Cardiac septum (tissue), 1 donor: ENCODE data around the gene UNC80. TPM values are rescaled to one million over a fixed set of nuclear protein-coding genes. Genes with fewer than 3 reads are reported as not detected.
"Not testable (repeated sequence)": the region's sequence is repeated elsewhere in the genome, so short reads cannot be mapped to it uniquely, and the experiment has no call there.

Experiments used
- DNase-seq: peaks from one replicate; pipeline ENCODE4 v3.0.0-alpha.2; 2020; ENCODE audit warnings: low spot score
- intact Hi-C: fragments of 100-400 bp; cut with DNase I; formaldehyde crosslinking; loops from one replicate; pipeline ENCODE4 v1.14.0; 2022
- long read RNA-seq: library from polyadenylated mRNA; unstranded; transcript quantifications from one replicate; pipeline ENCODE4 v2.0.0, GENCODE V29; 2021
- total RNA-seq: library from RNA; stranded (reverse); fragmentation: NEBNext Ultra II Directional; extraction: Animal tissue kit (Norgen Biotek cat#: 25700); gene quantifications from one replicate; pipeline ENCODE4 v1.2.1, GENCODE V29; 2021
- donor health status: DM: no; HTN: no; CAD: no.

UNC80 gene
- total RNA-seq = 2.1 TPM
- long read RNA-seq, partial matches to known transcripts = 1 of 2 reads
- long read RNA-seq, other reads (novel, unspliced or antisense) = 0 of 2 reads

GRCh38 chr2:209771474-209772289 is at the start of gene UNC80:
Gene UNC80 (plus strand): TSS chr2:209771832. CDS start chr2:209772073, 241 bp downstream.
- peak; percentile 80 for DNase-seq
- intact Hi-C loops = loop anchor here (10.0 kb wide), 1 partner anchor 347 kb away; the partner anchor contains the start of gene MAP2

- intact Hi-C loops = no loop called here
- no peak for DNase-seq
Observed at GRCh38 chr2:209726311-209726710, 45.3 kb upstream of the UNC80 start.

- DNase-seq = no peak
- intact Hi-C loops = no loop called here
Observed at GRCh38 chr2:209727077-209727476, 44.6 kb upstream of the UNC80 start.

GRCh38 chr2:209734805-209735204 is 36.8 kb upstream of the UNC80 start:
- no peak for DNase-seq
- intact Hi-C loops = no loop called here

- intact Hi-C loops = no loop called here
- DNase-seq = no peak
Observed at GRCh38 chr2:209741953-209742352, 29.7 kb upstream of the UNC80 start.

GRCh38 chr2:209753020-209753419 is 18.6 kb upstream of the UNC80 start:
- intact Hi-C loops = no loop called here
- no peak for DNase-seq

GRCh38 chr2:209757163-209757562 is 14.5 kb upstream of the UNC80 start:
- no peak for DNase-seq
- intact Hi-C loops = no loop called here

- intact Hi-C loops = no loop called here
- no peak for DNase-seq
Observed at GRCh38 chr2:209761566-209761965, 10.1 kb upstream of the UNC80 start.

GRCh38 chr2:209762563-209762962 is 9.1 kb upstream of the UNC80 start:
- intact Hi-C loops = no loop called here
- no peak for DNase-seq

- intact Hi-C loops = no loop called here
- DNase-seq = no peak
Observed at GRCh38 chr2:209763106-209763505, 8.5 kb upstream of the UNC80 start.

- intact Hi-C loops = no loop called here
- no peak for DNase-seq
Observed at GRCh38 chr2:209766613-209767012, 5.0 kb upstream of the UNC80 start.

GRCh38 chr2:209767316-209767715 is 4.3 kb upstream of the UNC80 start:
- intact Hi-C loops = no loop called here
- no peak for DNase-seq

- intact Hi-C loops = no loop called here
- DNase-seq = no peak
Observed at GRCh38 chr2:209768557-209768956, 3.1 kb upstream of the UNC80 start.

- intact Hi-C loops = loop anchor here (10.0 kb wide), 1 partner anchor 347 kb away; the partner anchor contains the start of gene MAP2
- no peak for DNase-seq
Observed at GRCh38 chr2:209772290-209772685, 656 bp downstream of the UNC80 start.

GRCh38 chr2:209773377-209773776 is 1.7 kb downstream of the UNC80 start:
- intact Hi-C loops = loop anchor here (10.0 kb wide), 1 partner anchor 349 kb away; the partner anchor contains the start of gene MAP2
- no peak for DNase-seq

GRCh38 chr2:209787416-209787815 is 15.8 kb downstream of the UNC80 start:
- no peak for DNase-seq
- intact Hi-C loops = no loop called here

GRCh38 chr2:209788925-209789324 is 17.3 kb downstream of the UNC80 start:
- DNase-seq = no peak
- intact Hi-C loops = no loop called here

- no peak for DNase-seq
- intact Hi-C loops = no loop called here
Observed at GRCh38 chr2:209790066-209790728, 18.6 kb downstream of the UNC80 start.

GRCh38 chr2:209791151-209791550 is 19.5 kb downstream of the UNC80 start:
- intact Hi-C loops = no loop called here
- no peak for DNase-seq

- intact Hi-C loops, DNase-seq: not testable (repeated sequence)
Observed at GRCh38 chr2:209795425-209795824, 23.8 kb downstream of the UNC80 start.

- no peak for DNase-seq
- intact Hi-C loops = no loop called here
Observed at GRCh38 chr2:209805351-209805750, 33.7 kb downstream of the UNC80 start.
